ENCODE results near the gene IGSF3.
"Not testable (repeated sequence)": the region's sequence is repeated elsewhere in the genome, so short reads cannot be mapped to it uniquely, and the experiment has no call there.

DNA sequence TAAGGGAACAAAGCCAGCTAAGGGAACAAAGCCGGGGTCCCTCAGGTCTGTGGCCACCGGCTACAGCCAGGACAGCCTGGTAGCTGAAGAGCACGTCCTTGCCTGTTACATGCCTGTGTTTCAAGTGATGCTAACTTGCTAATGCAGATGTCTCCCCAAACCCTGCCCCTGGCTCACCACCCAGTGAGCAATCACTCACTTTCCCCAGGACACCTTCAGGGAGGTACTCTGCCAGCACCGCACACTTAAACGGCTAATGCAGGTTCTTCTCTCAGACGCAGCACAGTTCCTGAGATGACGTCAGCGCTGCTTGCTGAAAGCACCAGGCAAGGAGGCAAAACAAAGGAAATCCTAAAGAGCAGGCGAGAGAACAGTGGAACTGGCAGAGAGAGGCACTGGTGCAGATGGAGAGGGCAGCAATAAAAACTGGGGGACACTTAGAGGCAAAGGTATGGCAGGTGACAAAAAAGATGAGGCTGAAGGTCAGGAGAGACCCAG, 20.8 kb downstream of the IGSF3 start:
- not testable (repeated sequence) for TF ChIP-seq POLR2A (IDR thresholded peaks at IDR 0.05)
- TF ChIP-seq, protein P1, sequence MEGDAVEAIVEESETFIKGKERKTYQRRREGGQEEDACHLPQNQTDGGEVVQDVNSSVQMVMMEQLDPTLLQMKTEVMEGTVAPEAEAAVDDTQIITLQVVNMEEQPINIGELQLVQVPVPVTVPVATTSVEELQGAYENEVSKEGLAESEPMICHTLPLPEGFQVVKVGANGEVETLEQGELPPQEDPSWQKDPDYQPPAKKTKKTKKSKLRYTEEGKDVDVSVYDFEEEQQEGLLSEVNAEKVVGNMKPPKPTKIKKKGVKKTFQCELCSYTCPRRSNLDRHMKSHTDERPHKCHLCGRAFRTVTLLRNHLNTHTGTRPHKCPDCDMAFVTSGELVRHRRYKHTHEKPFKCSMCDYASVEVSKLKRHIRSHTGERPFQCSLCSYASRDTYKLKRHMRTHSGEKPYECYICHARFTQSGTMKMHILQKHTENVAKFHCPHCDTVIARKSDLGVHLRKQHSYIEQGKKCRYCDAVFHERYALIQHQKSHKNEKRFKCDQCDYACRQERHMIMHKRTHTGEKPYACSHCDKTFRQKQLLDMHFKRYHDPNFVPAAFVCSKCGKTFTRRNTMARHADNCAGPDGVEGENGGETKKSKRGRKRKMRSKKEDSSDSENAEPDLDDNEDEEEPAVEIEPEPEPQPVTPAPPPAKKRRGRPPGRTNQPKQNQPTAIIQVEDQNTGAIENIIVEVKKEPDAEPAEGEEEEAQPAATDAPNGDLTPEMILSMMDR (IDR thresholded peaks at IDR 0.05 in 4 of 5, conservative IDR thresholded peaks at IDR 0.05 in 1 of 5) = not testable (repeated sequence)

Data from gastrocnemius medialis (tissue), 4 donors.